Activated naive CD4-positive, alpha-beta T cell (primary cell): ENCODE results near the gene BRI3BP.
"Not testable (repeated sequence)": the region's sequence is repeated elsewhere in the genome, so short reads cannot be mapped to it uniquely, and the experiment has no call there.

ENCODE experiments used
- DNase-seq, 4 experiments: peaks; one replicate each; lab custom pipeline; 2025; lab: John Stamatoyannopoulos, UW

The BRI3BP gene

DNA sequence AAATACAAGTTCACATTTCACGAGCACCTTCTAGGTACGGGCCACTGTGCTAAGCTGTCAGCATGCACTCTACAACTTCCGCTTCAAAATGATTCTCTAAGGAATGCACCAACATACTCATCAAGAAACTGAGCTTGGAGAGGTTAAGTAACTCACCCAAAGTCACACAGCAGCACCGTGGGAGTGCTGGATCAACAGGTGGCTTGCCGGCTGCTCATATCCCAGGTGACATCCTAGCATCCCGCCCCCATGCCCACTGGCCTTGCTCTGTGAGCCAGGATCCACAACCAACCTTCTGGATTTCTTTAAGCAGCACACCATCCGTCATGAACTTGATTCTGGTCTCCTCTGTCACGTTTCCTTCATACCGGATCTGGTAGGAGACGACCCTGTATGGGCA is 21.2 kb upstream of the BRI3BP start:
- DNase-seq = no peak

DNA sequence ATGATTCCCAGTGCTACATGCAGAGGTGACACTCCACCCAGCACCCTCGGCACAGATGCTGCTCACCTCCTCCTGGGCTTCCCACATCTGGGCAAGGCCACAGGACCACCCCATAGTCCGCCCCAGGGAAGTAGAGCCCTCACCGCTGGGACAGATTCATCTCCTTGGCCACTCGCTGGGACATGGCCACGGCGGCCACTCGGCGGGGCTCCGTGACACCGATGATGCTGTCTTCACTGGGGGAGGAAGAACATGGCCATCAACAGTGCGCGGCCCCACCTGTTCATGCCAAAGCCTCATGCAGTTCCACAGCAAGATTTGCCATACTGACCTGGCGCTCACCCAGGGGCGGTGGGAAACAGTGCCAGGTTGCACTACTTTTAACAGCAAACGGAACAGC is 18.2 kb upstream of the BRI3BP start:
- no peak for DNase-seq

DNA sequence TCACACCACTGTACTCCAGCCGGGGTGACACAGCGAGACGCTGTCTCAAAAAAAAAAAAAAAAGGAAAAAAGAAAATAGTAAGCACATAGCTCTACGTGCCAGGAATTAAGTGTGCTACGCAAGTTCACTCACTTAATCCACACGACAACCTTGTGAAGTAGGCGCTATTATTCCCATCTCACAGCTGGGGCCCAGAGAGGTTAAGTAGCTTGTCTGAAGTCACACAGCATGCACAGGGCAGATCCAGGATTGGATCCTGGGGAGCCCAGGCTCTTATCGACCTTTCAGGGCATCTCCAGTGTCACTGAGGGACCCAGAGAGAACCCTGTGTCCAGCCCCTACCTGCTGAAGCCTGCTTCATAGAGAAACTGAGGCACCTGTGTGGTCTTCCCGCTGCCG is 16.4 kb upstream of the BRI3BP start:
- no peak for DNase-seq

DNA sequence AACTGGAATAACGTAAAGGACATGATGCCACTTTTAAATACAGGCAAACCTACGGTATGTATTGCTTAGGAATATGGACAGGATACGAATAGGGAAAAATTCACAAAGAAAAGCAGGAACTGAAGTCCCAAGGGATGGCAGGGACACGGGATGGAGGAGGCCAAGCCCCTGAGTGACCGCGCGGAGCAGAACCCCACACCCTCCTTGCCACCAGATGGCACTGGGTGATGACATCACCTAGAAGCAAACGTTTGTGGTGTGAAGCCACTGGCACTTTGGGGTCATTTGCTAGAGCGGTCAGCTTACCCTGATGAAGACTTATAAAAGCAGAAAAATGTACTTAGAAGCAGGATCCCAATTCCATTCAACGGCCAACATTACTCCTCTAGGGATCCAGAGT is 13.9 kb upstream of the BRI3BP start:
- no peak for DNase-seq

DNA sequence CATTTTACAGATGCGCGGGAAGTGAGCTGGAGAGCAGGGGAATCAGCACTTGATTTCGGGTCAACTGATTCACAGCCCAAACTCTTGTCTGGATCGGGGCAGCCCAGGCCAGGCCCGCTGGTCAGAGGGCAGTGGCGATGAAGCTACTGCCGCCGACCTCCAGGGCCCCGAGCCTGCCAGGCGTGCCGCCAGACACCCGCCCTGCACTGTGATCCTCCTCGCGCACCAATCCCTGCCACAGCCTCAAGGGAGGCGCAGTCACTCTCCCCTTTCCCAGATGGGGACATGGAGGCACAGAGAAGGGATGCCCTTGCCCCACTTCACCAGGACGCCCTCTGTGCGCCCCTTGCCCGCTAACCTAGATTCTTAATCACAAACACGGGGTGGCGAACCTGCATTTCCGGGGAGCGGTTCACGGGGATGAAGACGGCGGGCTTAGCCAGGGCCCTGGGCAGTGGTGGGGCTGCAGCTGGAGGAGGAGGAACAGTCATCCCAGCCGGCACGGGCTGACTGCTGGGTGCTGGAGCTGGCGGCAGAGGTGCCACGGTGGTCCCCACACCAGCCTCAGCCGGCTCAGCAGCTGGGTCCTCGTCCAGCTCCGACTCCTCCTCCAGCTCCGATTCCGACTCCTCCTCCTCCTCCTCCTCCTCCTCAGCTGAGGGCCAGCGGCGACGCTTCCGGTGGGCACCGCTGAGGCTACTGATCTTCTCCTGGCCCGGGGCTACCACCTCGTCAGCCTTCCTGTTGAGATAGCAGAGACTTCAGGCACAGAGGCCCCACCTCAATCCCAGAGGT is 13.2 kb upstream of the BRI3BP start:
- no peak for DNase-seq

DNA sequence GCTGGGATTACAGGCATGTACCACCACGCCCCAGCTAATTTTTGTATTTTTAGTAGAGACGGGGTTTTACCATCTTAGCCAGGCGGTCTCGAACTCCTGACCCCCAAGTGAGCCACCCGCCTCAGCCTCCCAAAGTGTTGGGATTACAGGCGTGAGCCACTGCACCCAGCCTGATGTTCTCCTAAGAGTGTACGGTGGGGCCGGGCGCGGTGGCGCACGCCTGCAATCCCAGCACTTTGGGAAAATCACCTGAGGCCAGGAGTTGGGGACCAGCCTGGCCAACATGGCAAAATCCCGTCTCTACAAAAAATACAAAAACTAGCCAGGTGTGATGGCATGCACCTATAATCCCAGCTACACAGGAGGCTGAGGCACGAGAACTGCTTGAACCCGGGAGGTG is 6.6 kb upstream of the BRI3BP start:
- not testable (repeated sequence) for DNase-seq

DNA sequence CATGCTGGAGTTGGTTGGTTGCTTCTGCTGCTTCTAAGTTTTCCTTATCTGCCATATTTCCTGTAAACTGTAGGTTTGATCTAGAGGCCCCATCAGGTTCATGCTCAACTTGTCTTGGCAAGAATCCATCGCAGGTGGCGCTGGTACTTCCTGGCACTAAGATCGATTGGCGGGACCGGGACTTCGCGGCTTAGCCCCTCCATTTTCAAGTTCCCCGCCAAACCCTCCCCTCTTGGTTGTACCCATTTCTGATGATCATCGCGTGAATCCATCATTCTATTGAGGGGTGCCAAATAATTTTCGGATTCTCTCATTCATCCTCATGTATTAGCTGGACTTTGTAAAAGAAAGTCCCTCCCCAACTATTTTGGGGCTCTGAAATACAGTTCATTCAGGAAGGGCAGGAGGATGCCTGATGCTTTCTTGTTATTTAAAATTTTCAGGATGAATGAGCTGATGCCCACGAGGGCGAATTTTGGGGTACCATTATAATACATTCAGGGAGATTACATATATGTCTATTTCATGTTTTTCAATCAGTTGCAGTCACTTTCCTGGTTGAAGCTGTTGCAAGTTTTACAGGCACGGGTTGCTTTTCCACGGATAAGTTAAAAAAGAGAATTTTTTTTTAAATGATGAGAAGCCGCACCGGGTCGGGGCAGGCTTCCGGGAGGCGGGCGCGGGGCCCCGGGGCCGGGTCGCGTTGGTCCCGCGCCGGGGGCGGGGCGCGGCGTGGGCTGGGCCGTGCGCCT is 395 bp upstream of the BRI3BP start:
- DNase-seq = peak; percentile 33 to 70 (median 44)

DNA sequence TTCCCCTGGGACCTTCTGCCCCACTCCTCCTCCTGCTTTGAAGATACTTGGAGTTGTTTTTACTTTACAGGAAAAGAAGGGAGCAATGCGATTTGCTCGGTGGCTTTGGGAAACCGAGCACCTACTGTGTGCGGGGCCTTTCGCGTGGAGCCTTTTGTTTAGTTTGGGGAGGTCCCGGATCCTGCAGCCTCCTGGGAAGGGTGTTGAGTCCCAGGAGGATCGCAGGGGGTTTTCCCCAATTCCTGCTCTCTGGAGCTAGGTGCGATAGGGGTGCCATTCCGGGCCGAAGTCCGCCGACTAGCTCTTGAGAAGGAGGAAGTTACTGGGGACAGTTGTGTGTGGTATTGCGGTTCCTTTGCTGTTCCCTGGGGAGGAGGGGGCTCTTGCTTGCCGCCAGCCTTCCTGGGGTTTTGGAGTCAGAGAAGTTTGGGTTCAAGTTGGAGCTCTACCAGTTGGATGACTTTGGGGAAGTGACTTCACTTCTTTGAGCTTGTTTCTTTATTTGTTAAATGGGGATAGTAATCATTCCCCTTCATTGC is 1.1 kb downstream of the BRI3BP start:
- DNase-seq = no peak

DNA sequence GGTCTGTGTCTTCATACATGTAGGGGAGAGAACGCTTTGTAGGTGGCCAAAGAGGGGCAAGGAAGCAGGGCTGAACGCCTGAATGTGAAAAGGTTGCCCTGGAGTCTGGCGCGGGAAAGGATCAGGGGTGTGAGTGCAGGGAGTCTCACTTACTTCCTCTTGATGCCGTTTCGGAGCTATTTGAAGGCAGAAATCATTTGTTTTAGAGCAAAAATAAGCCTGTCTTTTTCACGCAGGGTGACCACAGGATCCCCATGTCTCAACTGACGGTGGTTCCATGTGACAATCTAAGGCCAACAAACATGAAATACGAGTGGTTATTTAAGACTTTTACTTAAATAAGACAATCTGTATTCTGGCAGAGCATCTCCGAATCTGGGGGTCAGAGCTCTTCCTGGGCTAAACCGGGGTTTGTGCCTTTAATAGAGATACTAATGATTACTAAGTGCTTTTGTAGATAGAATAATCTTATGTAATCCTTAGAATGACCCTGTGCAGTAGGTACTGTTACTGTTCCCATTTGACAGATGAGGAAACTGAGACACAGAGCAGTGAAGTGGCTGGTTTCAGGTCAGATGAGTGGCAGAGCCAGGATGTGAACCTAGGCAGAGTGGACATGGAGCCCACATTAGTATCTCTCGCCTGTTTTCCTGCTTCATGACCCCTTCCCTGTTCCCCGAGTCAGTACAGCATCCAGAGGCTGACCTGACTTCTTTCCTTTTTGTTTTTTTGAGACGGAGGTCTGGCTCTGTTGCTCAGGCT is 1.9 kb downstream of the BRI3BP start:
- no peak for DNase-seq

DNA sequence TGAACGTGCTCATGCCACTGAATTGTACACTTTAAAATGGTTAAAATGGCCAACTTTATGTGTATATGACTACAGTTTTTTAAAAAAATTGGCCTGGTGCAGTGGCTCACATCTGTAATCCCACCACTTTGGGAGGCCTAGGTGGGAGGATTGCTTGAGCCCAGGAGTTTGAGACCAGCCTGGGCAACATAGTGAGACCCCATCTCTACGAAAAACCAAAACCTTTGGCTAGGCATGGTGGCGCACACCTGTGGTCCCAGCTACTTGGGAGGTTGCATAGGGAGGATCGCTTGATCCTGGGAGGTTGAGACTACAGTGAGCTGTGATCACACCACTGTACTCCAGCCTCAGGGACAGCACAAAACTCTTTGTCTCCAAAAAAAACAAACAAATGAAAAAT is 5.3 kb downstream of the BRI3BP start:
- DNase-seq = no peak

DNA sequence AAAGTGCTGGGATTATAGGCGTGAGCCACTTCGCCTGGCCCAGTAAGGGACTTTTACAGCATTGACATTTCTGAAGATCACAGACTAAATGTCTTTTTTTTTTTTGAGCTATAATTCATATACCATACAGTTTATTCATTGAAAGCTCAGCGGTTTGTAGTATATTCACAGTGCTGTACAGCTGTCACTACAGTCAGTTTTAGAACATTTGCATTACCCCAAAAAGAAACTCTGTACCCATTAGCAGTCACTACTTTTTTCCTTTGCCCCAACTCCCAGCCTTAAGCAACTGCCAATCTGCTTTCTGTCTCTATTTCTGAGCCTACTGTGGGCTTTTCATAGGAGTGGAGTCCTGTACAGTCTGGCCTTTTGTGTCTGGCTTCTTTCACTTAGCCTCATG is 8.2 kb downstream of the BRI3BP start:
- DNase-seq = no peak

DNA sequence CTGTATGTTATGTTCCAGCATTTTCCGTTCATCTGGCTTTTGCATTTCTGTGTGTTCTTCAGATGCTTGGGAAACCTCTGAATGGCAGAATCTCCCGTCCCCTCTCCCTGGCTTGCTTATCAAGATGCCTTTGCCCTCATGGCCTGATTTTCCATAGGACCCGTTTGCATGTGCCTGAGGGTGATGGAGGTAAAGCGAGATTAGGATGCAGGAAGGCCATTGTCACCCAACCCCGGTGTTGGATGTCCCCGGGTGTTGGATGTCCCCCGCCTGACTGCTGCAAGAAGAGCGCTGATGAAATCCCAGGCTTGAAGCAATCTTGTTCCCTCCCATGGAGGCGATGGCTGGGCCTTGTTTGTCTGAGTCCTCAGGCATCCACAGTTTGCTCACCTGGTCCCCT is 9.6 kb downstream of the BRI3BP start:
- DNase-seq = no peak

DNA sequence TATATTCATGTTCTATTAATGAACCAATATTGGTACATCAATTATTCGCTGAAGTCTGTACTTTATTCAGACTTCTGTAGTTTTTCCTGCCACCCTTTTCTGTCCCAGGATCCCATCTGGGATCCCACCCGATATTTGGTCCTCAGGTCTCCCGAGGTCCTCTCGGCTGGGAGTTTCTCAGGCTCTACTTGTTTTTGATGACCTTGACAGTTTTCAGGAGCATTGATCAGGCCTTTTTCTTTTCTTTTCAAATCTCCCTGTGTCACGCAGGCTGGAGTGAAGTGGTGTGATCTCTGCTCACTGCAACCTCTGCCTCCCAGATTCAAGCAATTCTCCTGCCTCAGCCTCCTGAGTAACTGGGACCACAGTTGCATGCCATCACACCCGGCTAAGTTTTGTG is 11.2 kb downstream of the BRI3BP start:
- DNase-seq = no peak

DNA sequence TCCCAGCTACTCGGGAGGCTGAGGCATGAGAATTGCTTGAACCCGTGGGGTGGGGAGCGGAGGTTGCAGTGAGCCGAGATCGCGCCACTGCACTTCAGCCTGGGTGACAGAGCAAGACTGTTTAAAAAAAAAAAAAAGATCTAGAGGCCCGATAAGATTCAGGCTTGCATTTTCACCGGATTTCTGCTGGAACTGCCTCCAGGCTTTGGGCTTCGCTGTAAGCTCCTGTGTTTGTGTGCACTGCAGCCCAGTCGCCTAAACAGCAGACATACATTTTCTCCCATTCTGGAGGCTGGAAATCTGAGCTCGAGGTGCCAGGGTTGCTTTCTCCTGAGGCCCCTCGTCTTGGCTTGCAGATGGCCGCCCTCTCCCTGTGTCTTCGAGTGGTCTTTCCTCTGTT is 12.2 kb downstream of the BRI3BP start:
- DNase-seq = no peak

DNA sequence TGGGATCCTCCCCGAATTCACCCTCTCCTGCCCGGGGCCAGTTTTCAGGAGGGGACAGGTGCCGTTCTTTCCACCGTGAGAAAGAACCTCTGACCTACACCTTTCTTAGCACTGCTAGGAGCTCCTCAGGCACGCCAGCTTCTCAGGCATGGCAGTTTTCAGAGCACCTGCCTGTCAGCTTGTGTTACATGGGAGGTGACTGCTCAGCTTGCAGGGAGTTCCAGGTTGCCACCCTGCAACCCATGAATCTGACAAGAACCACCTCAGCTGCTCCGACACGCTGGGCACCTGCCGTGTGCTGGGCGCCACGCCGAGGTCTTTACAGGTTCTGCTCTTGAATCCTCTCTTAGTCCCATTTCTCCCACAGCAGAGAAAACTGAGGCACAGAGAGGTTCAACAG is 12.9 kb downstream of the BRI3BP start:
- DNase-seq = no peak

DNA sequence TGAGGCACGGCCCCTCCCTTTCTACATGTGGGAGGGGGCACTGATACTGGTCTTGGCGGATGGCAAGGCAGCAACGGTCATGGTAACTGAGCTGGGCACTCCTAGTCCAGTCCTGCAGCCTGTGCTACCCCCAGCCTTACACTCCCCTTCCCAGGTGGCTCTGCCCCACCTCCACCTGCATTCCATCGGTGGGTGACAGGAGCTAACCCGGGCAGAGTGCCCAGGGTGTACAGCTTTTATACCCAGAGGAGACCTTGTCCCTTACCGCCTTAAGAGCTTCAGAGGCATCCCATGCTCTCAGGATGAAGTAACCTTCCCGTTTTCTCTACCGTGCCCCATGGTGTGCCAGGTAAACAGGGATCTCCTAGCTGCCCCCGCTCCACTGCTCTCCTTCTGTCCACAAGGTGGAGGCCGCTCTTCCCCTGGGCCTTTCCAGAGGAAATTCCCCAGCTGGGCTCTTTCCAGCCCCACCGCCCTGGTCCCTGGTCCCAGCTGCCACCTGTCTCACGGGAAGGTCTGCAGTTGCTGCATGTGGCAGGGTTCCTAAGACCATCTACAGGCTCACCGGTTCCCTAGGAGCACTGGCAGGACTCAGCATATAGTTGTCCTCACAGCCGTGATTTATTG is 20.5 kb downstream of the BRI3BP start:
- no peak for DNase-seq

DNA sequence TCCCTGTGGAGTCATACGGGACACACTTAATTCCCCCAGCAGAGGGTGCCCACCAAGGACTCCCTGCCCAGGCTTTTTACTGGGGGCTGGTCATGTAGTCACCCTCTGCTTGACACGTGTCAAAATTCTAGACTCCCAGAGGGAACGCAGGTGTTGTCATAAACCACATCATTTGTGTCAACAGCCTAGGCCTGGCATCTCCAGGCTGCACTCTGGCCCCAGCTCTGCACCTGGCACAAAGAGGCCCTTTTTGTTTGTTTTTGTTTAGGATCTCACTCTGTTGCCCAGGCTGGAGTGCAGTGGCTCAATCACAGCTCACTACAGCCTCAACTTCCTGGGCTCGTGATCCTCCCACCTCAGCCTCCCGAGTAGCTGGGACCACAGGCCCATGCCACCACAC is 21.1 kb downstream of the BRI3BP start:
- DNase-seq = no peak

DNA sequence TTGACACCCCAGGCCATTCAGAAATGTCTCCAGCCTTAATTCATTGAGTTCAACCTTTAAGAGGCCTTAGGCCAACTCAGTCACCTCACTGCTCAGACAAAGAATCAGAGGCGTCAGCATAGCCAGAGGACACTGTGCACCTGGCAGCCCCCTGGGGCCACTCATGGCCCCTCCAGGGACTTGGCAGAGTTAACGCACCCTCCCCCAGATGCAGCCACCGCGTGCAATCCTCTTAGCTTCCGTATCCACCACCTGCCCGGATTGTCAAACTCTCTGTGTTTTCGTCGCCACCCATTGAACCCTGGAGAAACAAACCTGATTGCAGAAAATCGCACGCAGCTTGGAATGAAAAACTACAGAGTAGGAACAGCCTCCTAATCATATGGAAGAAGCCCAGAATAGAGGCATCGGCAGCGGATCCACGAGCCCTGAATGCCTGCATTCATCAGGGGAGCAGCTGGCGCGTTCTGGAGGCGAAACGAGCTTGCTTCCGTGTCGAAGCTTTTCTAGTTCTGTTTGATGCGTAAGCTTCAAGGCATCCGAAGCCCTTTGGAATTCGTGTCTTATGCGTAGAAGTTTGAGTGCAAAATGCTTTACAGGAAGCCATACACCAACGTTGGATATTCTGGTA is 22.4 kb downstream of the BRI3BP start:
- no peak for DNase-seq

DNA sequence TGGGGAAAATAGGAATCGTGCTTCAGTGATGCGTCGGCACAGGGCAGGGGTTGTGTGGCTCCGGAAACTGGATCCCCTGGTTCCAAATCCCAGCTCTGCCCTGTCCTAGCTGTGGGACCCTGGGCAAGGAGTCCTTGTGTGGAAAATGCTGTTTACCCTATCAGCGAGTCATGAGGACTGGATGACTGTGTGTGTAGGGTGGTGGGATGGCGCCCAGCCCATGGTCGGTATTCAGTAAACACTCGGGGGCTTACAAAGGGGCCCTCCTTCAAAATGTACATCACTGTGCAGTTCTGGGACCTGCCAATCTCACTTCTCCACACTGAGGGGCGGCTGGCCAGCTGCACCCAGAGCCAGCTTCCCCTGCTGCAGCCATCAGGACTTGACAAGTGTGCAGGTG is 24.4 kb downstream of the BRI3BP start:
- no peak for DNase-seq

DNA sequence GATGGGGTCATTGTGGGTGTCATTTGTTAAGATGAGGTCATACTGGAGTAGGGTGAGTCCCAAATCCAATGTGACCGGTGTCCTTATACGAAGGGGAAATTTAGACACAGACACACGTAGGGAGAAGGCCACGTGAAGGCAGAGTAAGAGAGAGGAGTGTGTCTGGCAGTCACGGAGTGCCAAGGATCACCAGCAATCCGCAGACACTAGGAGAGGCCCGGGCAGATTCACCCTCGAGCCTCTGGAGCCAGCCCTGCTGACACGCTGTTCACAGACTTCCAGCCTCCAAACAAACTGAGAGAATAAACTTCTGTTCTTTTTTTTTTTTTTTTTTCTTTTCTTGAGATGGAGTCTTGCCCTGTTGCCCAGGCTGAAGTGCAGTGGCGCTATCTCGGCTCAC is 24.9 kb downstream of the BRI3BP start:
- no peak for DNase-seq

DNA sequence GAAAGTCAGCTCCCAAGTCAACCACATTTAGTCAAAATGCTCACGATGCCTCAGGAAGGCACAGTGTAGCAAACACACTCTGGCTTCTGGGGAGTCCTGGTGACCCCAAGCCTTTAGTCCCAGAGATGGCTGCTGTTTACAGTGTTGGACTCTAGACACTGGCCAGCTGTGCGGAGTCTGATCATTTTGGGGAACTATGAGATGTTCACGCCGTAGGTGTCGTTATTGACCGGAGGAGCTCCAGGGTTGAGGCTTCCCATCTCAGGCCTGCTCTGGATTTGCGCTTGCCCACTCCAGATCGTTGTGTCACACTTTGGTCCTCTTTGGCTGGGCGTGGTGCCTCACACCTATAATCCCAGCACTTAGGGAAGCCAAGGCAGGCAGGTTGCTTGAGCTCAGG is 27.7 kb downstream of the BRI3BP start:
- DNase-seq = no peak

DNA sequence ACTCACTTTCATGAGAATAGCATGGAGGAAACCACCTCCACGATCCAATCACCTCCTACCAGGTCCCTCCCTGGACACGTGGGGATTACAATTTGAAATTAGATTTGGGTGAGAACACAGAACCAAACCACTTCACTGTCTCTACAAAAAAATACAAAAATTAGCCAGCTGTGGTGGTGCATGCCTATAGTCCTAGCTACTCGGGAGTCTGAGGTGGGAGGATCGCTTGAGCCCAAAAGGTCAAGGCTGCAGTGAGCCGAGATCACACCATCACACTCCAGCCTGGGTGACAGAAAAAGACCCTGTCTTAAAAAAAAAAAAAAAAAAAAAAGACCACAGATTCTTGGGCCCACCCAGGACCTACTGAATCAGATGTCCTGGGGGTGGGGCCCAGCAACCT is 28.3 kb downstream of the BRI3BP start:
- no peak for DNase-seq
